HEK293 (cell line): ENCODE results near the gene FBLL1.

Experiments used
- GLI4 ChIP-seq: fragments of 450-650 bp; formaldehyde crosslinking; IDR thresholded peaks from 2 replicates; pipeline ENCODE4 v1.5.1; 2016; ENCODE audit warnings: missing biosample characterization, missing genetic modification characterization
- IKZF3 ChIP-seq: fragments of 450-650 bp; IDR thresholded peaks from 2 replicates; pipeline ENCODE4 v1.5.0; 2018; ENCODE audit warnings: missing biosample characterization, mild to moderate bottlenecking, missing genetic modification characterization, moderate library complexity
- KLF8 ChIP-seq: fragments of 450-650 bp; formaldehyde crosslinking; IDR thresholded peaks from 2 replicates; pipeline ENCODE4 v1.5.1; 2016; ENCODE audit warnings: missing biosample characterization, missing genetic modification characterization
- MEIS1 ChIP-seq: sonication (generic); formaldehyde crosslinking; IDR thresholded peaks from 2 replicates; pipeline ENCODE4 v1.8.1; 2022; ENCODE audit warnings: missing genetic modification reagents, mild to moderate bottlenecking, borderline replicate concordance
- WT1 ChIP-seq: fragments of 450-650 bp; formaldehyde crosslinking; IDR thresholded peaks from 2 replicates; pipeline ENCODE4 v1.5.1; 2016; ENCODE audit warnings: missing biosample characterization, missing genetic modification characterization
- ZBTB7A ChIP-seq: fragments of 450-650 bp; formaldehyde crosslinking; IDR thresholded peaks from 2 replicates; pipeline ENCODE4 v1.5.1; 2016; ENCODE audit warnings: low read depth, missing biosample characterization, missing genetic modification characterization
- ZFP37 ChIP-seq: fragments of 450-650 bp; formaldehyde crosslinking; IDR thresholded peaks from 2 replicates; pipeline ENCODE4 v1.5.1; 2016; ENCODE audit warnings: missing biosample characterization, missing genetic modification characterization
- ZNF121 ChIP-seq: fragments of 450-650 bp; formaldehyde crosslinking; IDR thresholded peaks from 2 replicates; pipeline ENCODE4 v1.5.1; 2016; ENCODE audit warnings: missing biosample characterization, missing genetic modification characterization
- ZNF146 ChIP-seq: fragments of 450-650 bp; formaldehyde crosslinking; IDR thresholded peaks from 2 replicates; pipeline ENCODE4 v1.5.1; 2016; ENCODE audit warnings: missing biosample characterization, missing genetic modification characterization
- ZNF184 ChIP-seq: fragments of 450-650 bp; IDR thresholded peaks from 2 replicates; pipeline ENCODE4 v1.5.1; 2018; ENCODE audit warnings: missing biosample characterization, mild to moderate bottlenecking, missing genetic modification characterization
- ZNF214 ChIP-seq: fragments of 450-650 bp; formaldehyde crosslinking; IDR thresholded peaks from 2 replicates; pipeline ENCODE4 v1.5.1; 2017; ENCODE audit warnings: missing biosample characterization, mild to moderate bottlenecking, missing genetic modification characterization, borderline replicate concordance
- ZNF324 ChIP-seq: fragments of 450-650 bp; formaldehyde crosslinking; IDR thresholded peaks from 2 replicates; pipeline ENCODE4 v1.5.1; 2016; ENCODE audit warnings: missing biosample characterization, missing genetic modification characterization
- ZNF366 ChIP-seq: fragments of 450-650 bp; formaldehyde crosslinking; conservative IDR thresholded peaks from 2 replicates; pipeline ENCODE4 v1.5.1; 2016; ENCODE audit warnings: missing biosample characterization, missing genetic modification characterization
- ZNF37A ChIP-seq: fragments of 450-650 bp; IDR thresholded peaks from 2 replicates; pipeline ENCODE4 v1.5.1; 2018; ENCODE audit warnings: missing biosample characterization, missing genetic modification characterization
- ZNF473 ChIP-seq: fragments of 450-650 bp; formaldehyde crosslinking; IDR thresholded peaks from 2 replicates; pipeline ENCODE4 v1.5.1; 2017; ENCODE audit warnings: missing biosample characterization, missing genetic modification characterization
- ZNF501 ChIP-seq: fragments of 450-650 bp; formaldehyde crosslinking; IDR thresholded peaks from 2 replicates; pipeline ENCODE4 v1.5.1; 2016; ENCODE audit warnings: missing biosample characterization, missing genetic modification characterization
- ZNF530 ChIP-seq: fragments of 450-650 bp; formaldehyde crosslinking; IDR thresholded peaks from 2 replicates; pipeline ENCODE4 v1.5.1; 2016; ENCODE audit warnings: low read depth, missing biosample characterization, missing genetic modification characterization
- ZNF549 ChIP-seq: fragments of 450-650 bp; IDR thresholded peaks from 2 replicates; pipeline ENCODE4 v1.5.1; 2018; ENCODE audit warnings: missing biosample characterization, missing genetic modification characterization, mild to moderate bottlenecking, inconsistent platforms, moderate library complexity
- ZNF555 ChIP-seq: fragments of 450-650 bp; formaldehyde crosslinking; conservative IDR thresholded peaks from 2 replicates; pipeline ENCODE4 v1.5.1; 2017; ENCODE audit warnings: missing biosample characterization, mild to moderate bottlenecking, missing genetic modification characterization, inconsistent platforms
- ZNF571 ChIP-seq: fragments of 450-650 bp; formaldehyde crosslinking; IDR thresholded peaks from 2 replicates; pipeline ENCODE4 v1.5.0; 2017; ENCODE audit warnings: missing biosample characterization, missing genetic modification characterization
- ZNF596 ChIP-seq: fragments of 450-650 bp; IDR thresholded peaks from 2 replicates; pipeline ENCODE4 v1.5.0; 2018; ENCODE audit warnings: missing biosample characterization, mild to moderate bottlenecking, missing genetic modification characterization, moderate library complexity
- ZNF677 ChIP-seq: fragments of 450-650 bp; IDR thresholded peaks from 2 replicates; pipeline ENCODE4 v1.5.0; 2018; ENCODE audit warnings: missing biosample characterization, mild to moderate bottlenecking, missing genetic modification characterization, moderate library complexity
- TF ChIP-seq, protein P1 (sequence below): fragments of 450-650 bp; formaldehyde crosslinking; IDR thresholded peaks from 2 replicates; pipeline ENCODE4 v1.5.1; 2016; ENCODE audit warnings: missing biosample characterization, missing genetic modification characterization
- TF ChIP-seq, protein P2 (sequence below): fragments of 450-650 bp; formaldehyde crosslinking; IDR thresholded peaks from 2 replicates; pipeline ENCODE4 v1.5.1; 2016; ENCODE audit warnings: missing biosample characterization, missing genetic modification characterization
- TF ChIP-seq, protein P3 (sequence below): fragments of 450-650 bp; formaldehyde crosslinking; IDR thresholded peaks from 2 replicates; pipeline ENCODE4 v1.5.1; 2016; ENCODE audit warnings: missing biosample characterization, missing genetic modification characterization
- TF ChIP-seq, protein P4 (sequence below): fragments of 450-650 bp; IDR thresholded peaks from 2 replicates; pipeline ENCODE4 v1.5.1; 2018; ENCODE audit warnings: missing biosample characterization, mild to moderate bottlenecking, missing genetic modification characterization
- TF ChIP-seq, protein P5 (sequence below): fragments of 450-650 bp; formaldehyde crosslinking; IDR thresholded peaks from 2 replicates; pipeline ENCODE4 v1.5.1; 2016; ENCODE audit warnings: missing biosample characterization, missing genetic modification characterization
- TF ChIP-seq, protein P6 (sequence below): fragments of 450-650 bp; formaldehyde crosslinking; IDR thresholded peaks from 2 replicates; pipeline ENCODE4 v1.5.1; 2016; ENCODE audit warnings: missing biosample characterization, missing genetic modification characterization, borderline replicate concordance

FBLL1 gene

DNA sequence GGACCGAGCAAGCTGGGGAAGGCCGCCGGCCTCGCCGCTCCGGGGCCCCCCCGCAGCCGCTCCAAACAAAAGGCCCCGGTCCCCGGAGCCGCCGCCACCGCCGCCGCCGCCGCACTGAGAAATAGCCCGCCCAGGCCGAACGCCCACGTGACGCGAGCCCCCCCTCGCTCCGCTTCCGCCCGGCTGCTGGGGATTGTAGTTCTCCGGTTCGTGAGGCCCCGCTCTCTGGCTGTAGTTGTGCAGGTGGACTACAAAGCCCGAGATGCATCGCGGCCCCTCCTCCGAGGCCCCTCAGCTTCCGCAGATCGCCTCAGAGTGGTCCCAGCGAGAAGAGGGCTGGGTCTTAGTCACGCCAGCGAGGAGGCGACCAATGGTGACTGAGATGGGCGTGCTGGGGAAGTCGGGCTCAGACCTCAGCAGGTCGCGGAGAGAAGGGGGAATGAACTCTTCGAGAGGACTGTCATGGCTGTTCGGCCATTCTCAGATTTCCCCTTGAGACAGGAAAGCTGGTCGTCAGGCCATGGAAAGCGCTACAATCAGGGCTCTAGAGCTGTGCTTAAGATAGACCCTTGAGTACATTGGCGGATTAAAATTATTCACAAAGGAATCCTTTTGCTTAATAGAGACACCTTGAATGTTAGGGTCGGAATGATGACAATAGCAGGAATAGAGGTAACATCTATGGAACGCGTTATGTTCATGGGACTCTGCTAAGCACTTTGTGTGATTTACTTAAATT lies 50.6 kb downstream of the FBLL1 start (continued):
- no peak for TF ChIP-seq ZNF214
- TF ChIP-seq ZNF37A (tag by site-specific recombination), result no peak
- TF ChIP-seq, protein P1, sequence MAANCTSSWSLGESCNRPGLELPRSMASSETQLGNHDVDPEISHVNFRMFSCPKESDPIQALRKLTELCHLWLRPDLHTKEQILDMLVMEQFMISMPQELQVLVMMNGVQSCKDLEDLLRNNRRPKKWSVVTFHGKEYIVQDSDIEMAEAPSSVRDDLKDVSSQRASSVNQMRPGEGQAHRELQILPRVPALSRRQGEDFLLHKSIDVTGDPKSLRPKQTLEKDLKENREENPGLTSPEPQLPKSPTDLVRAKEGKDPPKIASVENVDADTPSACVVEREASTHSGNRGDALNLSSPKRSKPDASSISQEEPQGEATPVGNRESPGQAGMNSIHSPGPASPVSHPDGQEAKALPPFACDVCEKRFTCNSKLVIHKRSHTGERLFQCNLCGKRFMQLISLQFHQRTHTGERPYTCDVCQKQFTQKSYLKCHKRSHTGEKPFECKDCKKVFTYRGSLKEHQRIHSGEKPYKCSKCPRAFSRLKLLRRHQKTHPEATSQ (tag by site-specific recombination), result no peak
- no peak for TF ChIP-seq ZNF571
- no peak for TF ChIP-seq MEIS1 (CRISPR knock-in tag)
- no peak; the same call in 1 of the 2 replicates for TF ChIP-seq ZNF677 (tag by site-specific recombination)
- TF ChIP-seq, protein P2, sequence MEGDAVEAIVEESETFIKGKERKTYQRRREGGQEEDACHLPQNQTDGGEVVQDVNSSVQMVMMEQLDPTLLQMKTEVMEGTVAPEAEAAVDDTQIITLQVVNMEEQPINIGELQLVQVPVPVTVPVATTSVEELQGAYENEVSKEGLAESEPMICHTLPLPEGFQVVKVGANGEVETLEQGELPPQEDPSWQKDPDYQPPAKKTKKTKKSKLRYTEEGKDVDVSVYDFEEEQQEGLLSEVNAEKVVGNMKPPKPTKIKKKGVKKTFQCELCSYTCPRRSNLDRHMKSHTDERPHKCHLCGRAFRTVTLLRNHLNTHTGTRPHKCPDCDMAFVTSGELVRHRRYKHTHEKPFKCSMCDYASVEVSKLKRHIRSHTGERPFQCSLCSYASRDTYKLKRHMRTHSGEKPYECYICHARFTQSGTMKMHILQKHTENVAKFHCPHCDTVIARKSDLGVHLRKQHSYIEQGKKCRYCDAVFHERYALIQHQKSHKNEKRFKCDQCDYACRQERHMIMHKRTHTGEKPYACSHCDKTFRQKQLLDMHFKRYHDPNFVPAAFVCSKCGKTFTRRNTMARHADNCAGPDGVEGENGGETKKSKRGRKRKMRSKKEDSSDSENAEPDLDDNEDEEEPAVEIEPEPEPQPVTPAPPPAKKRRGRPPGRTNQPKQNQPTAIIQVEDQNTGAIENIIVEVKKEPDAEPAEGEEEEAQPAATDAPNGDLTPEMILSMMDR, result no peak
- no peak for TF ChIP-seq ZNF146 (tag by site-specific recombination)
- TF ChIP-seq ZNF121 (tag by site-specific recombination), result no peak
- TF ChIP-seq ZNF473 (tag by site-specific recombination), result no peak
- no peak for TF ChIP-seq WT1 (tag by site-specific recombination)
- no peak for TF ChIP-seq ZNF555 (tag by site-specific recombination)
- TF ChIP-seq ZFP37 (tag by site-specific recombination), result no peak
- TF ChIP-seq, protein P3, sequence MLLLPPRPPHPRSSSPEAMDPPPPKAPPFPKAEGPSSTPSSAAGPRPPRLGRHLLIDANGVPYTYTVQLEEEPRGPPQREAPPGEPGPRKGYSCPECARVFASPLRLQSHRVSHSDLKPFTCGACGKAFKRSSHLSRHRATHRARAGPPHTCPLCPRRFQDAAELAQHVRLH (tag by site-specific recombination), result no peak
- no peak for TF ChIP-seq GLI4 (tag by site-specific recombination)
- TF ChIP-seq, protein P4, sequence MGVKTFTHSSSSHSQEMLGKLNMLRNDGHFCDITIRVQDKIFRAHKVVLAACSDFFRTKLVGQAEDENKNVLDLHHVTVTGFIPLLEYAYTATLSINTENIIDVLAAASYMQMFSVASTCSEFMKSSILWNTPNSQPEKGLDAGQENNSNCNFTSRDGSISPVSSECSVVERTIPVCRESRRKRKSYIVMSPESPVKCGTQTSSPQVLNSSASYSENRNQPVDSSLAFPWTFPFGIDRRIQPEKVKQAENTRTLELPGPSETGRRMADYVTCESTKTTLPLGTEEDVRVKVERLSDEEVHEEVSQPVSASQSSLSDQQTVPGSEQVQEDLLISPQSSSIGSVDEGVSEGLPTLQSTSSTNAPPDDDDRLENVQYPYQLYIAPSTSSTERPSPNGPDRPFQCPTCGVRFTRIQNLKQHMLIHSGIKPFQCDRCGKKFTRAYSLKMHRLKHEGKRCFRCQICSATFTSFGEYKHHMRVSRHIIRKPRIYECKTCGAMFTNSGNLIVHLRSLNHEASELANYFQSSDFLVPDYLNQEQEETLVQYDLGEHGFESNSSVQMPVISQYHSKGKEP, result peak; percentile 35
- no peak; the same call in 1 of the 2 replicates for TF ChIP-seq KLF8 (tag by site-specific recombination)
- TF ChIP-seq ZNF596 (tag by site-specific recombination), result no peak
- peak; percentile 33; the same call in 1 of the 2 replicates for TF ChIP-seq ZNF324 (tag by site-specific recombination)
- TF ChIP-seq, protein P5, sequence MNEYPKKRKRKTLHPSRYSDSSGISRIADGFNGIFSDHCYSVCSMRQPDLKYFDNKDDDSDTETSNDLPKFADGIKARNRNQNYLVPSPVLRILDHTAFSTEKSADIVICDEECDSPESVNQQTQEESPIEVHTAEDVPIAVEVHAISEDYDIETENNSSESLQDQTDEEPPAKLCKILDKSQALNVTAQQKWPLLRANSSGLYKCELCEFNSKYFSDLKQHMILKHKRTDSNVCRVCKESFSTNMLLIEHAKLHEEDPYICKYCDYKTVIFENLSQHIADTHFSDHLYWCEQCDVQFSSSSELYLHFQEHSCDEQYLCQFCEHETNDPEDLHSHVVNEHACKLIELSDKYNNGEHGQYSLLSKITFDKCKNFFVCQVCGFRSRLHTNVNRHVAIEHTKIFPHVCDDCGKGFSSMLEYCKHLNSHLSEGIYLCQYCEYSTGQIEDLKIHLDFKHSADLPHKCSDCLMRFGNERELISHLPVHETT (tag by site-specific recombination), result peak; percentile 28; the same call in 1 of the 2 replicates
- TF ChIP-seq, protein P6, sequence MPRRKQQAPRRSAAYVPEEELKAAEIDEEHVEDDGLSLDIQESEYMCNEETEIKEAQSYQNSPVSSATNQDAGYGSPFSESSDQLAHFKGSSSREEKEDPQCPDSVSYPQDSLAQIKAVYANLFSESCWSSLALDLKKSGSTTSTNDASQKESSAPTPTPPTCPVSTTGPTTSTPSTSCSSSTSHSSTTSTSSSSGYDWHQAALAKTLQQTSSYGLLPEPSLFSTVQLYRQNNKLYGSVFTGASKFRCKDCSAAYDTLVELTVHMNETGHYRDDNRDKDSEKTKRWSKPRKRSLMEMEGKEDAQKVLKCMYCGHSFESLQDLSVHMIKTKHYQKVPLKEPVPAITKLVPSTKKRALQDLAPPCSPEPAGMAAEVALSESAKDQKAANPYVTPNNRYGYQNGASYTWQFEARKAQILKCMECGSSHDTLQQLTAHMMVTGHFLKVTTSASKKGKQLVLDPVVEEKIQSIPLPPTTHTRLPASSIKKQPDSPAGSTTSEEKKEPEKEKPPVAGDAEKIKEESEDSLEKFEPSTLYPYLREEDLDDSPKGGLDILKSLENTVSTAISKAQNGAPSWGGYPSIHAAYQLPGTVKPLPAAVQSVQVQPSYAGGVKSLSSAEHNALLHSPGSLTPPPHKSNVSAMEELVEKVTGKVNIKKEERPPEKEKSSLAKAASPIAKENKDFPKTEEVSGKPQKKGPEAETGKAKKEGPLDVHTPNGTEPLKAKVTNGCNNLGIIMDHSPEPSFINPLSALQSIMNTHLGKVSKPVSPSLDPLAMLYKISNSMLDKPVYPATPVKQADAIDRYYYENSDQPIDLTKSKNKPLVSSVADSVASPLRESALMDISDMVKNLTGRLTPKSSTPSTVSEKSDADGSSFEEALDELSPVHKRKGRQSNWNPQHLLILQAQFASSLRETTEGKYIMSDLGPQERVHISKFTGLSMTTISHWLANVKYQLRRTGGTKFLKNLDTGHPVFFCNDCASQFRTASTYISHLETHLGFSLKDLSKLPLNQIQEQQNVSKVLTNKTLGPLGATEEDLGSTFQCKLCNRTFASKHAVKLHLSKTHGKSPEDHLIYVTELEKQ, result no peak
- no peak for TF ChIP-seq ZNF530 (tag by site-specific recombination)
- no peak for TF ChIP-seq ZNF549 (tag by site-specific recombination)
- no peak for TF ChIP-seq ZNF184
- TF ChIP-seq IKZF3 (tag by site-specific recombination), result no peak
- peak; percentile 86 for TF ChIP-seq ZNF501
- TF ChIP-seq ZNF366 (tag by site-specific recombination), result peak; percentile 54; the same call in 1 of the 2 replicates
- TF ChIP-seq ZBTB7A, result peak; percentile 65
